Endothelial cell of umbilical vein (primary cell): ENCODE results near the gene PPP1R3G.

Experiments used
- EZH2 ChIP-seq: IDR thresholded peaks from 2 replicates; pipeline ENCODE4 v1.6.1; 2012; ENCODE audit warnings: borderline replicate concordance, low read depth, mild to moderate bottlenecking, moderate library complexity, low read length, inconsistent platforms; ENCODE audit not compliant: severe bottlenecking
- GATA2 ChIP-seq: IDR thresholded peaks from 2 replicates; pipeline ENCODE4 v1.7.0; 2011; ENCODE audit warnings: low read depth, mild to moderate bottlenecking, moderate library complexity, mixed read lengths, low read length; ENCODE audit not compliant: insufficient read length, insufficient read depth
- JUN ChIP-seq: IDR thresholded peaks from 2 replicates; pipeline ENCODE4 v1.6.1; 2011; ENCODE audit warnings: borderline replicate concordance, low read depth; ENCODE audit not compliant: insufficient read length, insufficient read depth
- MAX ChIP-seq: IDR thresholded peaks from 2 replicates; pipeline ENCODE4 v1.6.1; 2011; ENCODE audit not compliant: insufficient read depth, insufficient read length
- POLR2A ChIP-seq: IDR thresholded peaks from 2 replicates; pipeline ENCODE4 v1.6.1; 2012; ENCODE audit warnings: low read depth, mild to moderate bottlenecking, control low read depth, low read length
- POLR2AphosphoS5 ChIP-seq: IDR thresholded peaks from 2 replicates; pipeline ENCODE4 v1.6.1; 2012; ENCODE audit warnings: low read depth, mild to moderate bottlenecking, control low read depth, low read length, moderate library complexity; ENCODE audit not compliant: insufficient read depth
- TF ChIP-seq, protein P1 (sequence below), 2 donors: IDR thresholded peaks; 1 replicate in 1 of 2; 2 replicates in 1 of 2; pipeline ENCODE4 v1.5.1; 2011; ENCODE audit warnings: low read length in 2 of 2, mild to moderate bottlenecking in 2 of 2, moderate library complexity in 2 of 2, control low read depth in 1 of 2, inconsistent platforms in 1 of 2, low read depth in 1 of 2; ENCODE audit not compliant: insufficient read depth in 1 of 2; ENCODE audit errors: extremely low read depth in 1 of 2

- TF ChIP-seq, protein P1, sequence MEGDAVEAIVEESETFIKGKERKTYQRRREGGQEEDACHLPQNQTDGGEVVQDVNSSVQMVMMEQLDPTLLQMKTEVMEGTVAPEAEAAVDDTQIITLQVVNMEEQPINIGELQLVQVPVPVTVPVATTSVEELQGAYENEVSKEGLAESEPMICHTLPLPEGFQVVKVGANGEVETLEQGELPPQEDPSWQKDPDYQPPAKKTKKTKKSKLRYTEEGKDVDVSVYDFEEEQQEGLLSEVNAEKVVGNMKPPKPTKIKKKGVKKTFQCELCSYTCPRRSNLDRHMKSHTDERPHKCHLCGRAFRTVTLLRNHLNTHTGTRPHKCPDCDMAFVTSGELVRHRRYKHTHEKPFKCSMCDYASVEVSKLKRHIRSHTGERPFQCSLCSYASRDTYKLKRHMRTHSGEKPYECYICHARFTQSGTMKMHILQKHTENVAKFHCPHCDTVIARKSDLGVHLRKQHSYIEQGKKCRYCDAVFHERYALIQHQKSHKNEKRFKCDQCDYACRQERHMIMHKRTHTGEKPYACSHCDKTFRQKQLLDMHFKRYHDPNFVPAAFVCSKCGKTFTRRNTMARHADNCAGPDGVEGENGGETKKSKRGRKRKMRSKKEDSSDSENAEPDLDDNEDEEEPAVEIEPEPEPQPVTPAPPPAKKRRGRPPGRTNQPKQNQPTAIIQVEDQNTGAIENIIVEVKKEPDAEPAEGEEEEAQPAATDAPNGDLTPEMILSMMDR (IDR thresholded peaks at IDR 0.05; ENCODE audit: extremely low read depth in 1 of 2, insufficient read depth in 1 of 2, low read depth in 1 of 2, low read length in 2 of 2): no peak
- TF ChIP-seq POLR2A (no peak), JUN (no peak), POLR2AphosphoS5 (no peak), EZH2 (no peak), MAX (no peak), GATA2 (no peak)
Observed at GRCh38 chr6:5087389-5087788, 2.2 kb downstream of the PPP1R3G start.
